Measurements from ENCODE around the gene SIGLEC6.
"Not testable (repeated sequence)": the region's sequence is repeated elsewhere in the genome, so short reads cannot be mapped to it uniquely, and the experiment has no call there.

The SIGLEC6 gene

GRCh38 chr19:51508059-51508733, 23.3 kb downstream of the SIGLEC6 start:
- DNase-seq = no peak

DNA sequence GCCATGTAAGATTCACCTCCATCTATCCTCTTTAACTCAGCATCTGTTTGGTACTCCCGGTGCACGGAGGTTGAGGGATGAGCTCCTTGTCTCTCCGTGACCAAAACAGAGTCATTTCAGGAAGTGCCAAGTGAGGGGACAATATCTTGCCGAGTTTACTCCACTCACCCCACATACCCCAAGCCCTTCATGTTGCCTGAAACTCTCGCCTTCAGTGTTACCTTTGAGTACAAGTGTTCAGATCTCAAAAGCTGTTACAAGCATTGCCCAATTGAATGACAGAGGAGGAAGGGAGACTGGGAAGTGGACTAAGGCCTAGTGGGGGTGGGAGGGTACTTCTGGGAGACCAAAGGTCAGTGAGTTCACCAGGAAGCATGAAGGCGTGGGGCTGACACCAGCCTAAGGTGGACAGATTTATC, 23.8 kb downstream of the SIGLEC6 start:
- no peak for DNase-seq

DNA sequence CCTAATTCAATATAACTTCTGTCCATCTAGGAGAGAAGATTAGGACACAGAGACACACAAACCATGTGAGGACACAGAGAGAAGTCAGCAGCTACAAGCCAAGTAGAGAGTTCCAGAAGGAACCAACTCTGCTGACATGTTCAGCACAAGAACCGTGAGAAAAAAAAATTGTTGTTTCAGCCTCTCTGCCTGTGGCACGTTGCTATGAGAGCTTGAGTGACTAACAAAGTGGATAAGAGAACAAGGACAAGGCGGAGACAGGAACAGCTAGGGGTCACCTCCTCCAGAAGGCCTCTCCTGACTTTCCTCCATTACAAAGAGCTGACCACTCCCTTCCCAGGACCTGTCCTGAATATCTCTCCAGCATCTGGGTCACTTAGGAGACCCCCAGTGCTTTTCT, 24.3 kb downstream of the SIGLEC6 start:
- DNase-seq = no peak

DNA sequence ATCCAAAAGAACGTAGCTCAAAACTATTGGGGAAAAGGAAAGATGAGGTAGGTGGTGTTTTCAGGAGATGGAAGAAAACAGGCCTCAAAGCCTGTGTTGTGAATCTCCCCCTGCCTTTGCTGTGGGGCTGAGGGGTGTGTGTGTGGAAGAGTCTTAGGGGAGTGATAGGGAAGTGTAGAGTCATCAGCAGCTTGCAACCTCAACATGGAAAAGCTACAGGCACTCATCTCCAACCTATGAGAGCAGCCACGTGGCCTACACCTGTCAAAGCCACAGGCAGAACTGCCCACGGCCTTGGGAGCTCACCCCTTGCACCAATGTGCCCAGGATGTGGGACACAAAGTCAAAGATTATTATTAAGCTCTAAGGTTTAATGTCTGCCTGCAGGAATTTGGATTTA, 25.6 kb downstream of the SIGLEC6 start:
- DNase-seq = no peak

DNA sequence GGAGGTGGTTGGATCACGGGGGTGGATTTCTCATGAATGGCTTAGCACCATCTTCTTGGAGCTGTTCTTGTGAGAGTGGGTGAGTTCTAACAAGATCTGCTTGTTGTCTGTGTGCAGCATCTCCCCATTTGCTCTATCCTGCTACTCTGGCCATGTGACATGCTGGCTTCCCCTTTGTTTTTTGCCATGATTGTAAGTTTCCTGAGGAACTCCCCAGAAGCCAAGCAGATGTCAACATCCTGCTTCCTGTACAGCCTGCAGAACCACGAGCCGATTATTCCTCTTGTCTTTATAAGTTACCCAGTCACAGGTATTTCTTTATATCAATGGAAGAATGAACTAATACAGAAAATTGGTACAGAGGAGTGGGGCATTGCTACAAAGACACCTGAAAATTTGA, 27.6 kb downstream of the SIGLEC6 start:
- DNase-seq = no peak

DNA sequence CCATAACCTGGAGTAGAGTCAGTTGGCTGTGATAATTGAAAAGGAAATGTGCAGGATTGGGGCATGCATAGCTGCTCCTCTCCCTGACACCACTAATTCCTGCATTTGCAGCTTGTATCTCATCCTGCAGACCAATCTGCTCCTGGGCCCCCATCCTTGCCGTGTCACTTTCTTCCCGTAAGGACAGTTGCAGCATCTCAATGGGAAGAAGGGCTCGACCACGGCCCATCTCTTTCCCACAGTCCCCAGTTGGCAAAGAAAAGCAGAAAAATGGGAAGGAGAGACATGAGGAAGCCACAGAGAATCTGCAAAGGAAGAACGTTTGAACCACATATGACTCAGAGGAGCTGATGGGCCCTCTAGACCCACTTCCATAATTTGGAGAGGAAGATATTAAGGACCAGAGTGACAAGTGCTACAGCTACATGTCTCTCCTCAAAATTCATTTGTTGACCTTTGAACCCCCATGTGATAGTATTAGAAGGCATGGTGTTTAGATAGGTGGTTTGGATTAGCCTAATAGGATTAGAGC, 28.1 kb downstream of the SIGLEC6 start:
- DNase-seq = no peak

- no peak for DNase-seq
Measured at GRCh38 chr19:51501594-51502263, 29.7 kb downstream of the SIGLEC6 start, which contains the start of gene SIGLEC12. Gene SIGLEC12 (minus strand): TSS chr19:51501800. CDS start chr19:51501733, 67 bp downstream.

- DNase-seq = not testable (repeated sequence)
Measured at GRCh38 chr19:51500931-51501330, 30.5 kb downstream of the SIGLEC6 start.

GRCh38 chr19:51497666-51498065, 33.8 kb downstream of the SIGLEC6 start:
- DNase-seq = no peak

DNA sequence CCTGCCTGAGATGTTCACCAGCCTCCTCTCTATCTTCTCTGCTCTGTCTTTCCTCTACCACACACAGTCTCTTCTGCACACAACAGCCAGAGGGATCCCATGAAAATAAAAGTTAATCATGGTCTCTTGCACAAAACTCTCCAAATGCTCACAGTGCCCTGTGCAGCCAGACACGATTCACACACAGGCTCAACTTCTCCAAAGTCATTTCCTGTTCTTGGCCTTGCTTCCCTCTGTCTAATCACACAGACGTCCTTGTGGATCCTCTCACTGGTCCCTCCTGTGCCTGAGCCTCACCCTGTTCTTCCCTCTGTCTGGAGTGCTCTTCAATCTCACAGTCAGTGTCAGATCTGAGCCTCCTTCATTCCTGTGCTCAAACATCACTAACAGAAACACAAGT, 37.7 kb downstream of the SIGLEC6 start:
- DNase-seq = no peak

DNA sequence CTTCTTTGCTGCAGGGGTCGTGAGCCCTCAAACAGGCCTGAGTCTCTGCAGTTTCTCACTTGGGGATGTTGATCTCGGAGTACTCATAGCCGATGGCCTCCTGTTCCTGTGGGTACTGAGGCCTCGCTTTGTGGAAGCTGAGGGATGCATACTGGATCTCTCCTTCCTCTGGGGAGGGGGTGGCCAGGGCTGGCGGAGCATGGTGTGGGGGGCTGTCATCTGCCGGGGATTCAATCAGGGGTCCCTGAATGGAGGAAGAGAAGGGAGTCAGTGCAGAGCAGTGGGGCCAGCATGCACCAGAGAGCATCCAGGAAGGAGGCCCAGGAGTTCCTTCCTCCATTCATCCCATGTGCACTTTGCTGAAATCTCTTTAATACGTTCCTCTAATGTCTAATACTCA, 39.9 kb downstream of the SIGLEC6 start:
- no peak for DNase-seq

DNA sequence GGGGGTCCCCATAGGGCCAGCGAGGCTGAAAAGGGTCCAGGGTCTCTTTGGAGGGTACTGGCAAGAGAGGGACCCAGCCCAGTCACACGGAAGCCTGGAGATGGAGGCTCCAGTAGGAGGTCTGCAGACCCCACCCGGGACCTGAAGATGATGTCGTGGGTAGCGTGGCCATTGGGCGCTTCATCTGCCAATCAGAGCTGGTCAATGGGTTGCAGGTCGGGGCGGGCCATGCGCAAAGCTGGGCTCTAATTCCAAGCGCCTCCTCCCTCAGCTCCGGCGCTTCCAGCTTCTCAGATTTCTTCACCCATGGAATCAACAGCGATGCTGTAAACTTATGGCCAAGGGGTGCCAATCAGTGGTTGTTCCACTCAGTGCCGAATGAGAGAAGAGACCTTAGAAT, 40.8 kb downstream of the SIGLEC6 start:
- DNase-seq = no peak

DNA sequence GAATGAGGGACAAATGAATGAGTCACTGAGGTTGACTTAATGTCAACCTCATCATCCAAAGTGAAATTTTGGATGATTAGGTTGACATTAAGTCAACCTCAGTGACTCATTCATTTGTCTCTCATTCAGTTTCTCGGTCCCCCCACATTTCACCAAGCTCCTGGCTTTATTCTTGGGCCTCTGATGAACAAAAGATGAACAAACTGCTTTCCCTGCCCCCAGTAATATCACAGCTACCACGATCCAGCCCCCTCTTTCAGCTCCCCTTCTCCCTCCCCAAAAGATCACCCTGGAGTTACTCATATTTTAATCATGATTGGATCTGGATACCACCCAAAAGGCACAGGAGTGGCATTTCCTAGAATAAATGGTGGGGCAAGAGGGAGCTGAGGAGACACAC, 42.4 kb downstream of the SIGLEC6 start:
- DNase-seq = no peak

GRCh38 chr19:51488491-51488890, 43.0 kb downstream of the SIGLEC6 start:
- no peak for DNase-seq

GRCh38 chr19:51485960-51486660, 45.4 kb downstream of the SIGLEC6 start:
- DNase-seq = no peak

- DNase-seq = no peak
Measured at GRCh38 chr19:51480590-51480989, 50.9 kb downstream of the SIGLEC6 start.

DNA sequence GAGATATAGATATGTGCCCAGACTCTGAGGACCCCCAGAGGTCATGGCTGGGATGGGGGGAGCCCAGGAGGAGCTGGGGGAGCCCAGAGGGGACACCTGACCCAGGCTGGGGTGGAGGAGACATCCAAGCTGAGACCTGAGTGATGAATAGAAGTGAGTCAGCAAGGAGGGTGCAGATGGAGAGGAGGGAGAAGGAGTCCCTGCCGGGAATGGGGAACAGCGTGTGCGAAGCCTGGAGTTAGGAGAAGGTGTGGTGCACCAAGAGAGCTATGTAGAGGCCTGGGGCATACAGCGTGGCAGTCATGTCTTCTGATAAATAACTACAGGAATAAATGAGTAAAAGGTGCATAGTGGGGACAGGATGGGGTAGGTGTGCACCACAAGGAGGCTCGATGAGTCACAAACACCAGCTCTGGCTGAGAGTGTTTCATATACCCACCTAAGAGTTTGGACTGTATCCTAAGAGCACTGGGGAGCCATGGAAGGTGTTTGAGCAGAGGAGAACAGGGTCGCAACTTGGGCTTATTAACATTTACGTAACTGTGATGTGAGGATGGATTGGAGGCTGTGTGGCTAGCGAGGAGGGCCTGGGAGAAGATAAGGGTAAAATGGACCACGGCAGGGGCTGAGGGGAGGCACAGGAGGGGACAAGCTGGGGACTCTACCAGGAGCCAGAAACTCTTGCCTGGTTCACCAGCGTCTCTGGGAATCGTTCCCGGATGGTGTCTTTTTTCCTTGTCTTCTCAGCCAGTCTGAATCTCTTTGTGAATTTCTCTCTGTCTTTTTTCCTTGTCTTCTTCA, 51.7 kb downstream of the SIGLEC6 start:
- DNase-seq = no peak

- no peak for DNase-seq
Measured at GRCh38 chr19:51478381-51479234, 52.9 kb downstream of the SIGLEC6 start, which contains the start of gene CEACAM18. Gene CEACAM18 (plus strand): TSS chr19:51478539.

DNA sequence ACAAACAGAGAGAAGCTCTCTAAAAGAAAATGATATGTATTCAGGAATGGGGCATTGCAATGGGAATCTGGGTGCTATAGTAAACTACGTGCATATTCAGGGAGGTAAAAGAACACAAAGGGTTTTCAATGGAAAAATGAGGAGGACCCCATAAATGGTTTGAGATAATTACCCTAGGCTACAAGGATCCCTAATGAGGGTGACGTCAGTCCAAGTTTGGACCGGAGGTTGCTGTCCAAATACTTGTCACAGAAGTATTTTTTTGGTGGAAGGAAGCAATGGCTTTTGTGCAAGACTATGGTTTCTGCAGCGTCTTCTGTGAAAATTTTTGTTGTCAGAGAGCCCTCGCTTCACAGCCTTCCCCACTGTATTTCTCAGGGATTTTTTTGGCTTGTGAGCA, 54.1 kb downstream of the SIGLEC6 start:
- DNase-seq = no peak

DNA sequence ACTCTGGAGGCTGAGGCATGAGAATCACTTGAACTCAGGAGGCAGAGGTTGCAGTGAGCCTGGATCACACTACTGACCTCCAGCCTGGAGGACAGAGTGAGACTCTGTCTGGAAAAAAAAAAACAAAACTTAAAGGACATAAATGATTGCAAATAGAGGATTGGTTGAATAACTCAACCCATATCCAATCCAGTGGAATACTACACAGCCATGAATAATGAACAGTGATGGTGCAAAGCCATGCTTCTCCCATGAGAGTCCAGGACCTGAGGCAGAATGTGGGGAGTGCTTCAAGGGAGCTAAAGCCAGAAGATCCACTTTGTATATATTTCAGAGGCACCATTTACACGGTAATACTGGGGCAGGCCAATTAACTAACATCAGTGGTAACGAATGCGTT, 55.3 kb downstream of the SIGLEC6 start:
- no peak for DNase-seq

DNA sequence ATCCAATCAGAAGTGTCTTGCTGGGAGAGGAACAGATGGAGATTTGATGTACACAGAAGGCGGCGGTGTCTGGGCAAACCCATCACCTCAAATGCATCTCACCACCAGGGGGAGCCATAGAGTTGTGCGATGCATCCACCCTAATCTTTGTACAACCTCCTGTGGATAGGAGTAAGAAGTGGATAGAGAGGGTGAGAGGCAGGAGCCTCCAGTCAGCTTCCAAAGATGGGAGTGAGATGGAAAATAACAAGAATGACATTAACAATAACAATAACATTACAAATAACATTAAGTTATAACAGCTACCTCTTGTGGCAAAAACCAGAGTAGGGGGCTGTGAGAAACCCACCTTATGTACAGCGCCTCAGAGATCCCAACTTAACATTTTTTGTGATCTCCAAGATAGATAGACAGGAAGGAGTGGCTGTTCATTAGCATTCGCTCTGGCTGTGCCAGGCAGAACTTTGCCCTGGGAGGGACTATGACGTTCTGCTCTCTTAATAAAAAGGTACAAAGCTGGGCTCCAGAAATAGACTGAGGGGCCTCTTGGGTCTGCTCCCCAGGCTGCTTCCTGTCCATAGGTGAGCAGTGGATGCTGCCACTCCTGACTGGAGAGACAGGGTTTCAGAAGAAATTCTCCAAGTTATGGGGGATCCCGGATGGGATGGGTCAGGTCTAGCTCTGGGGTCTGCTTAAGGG, 58.3 kb downstream of the SIGLEC6 start:
- peak; percentile 71 for DNase-seq

Measured in CD4-positive, alpha-beta T cell treated with Interleukin-4 for 4 hours (primary cell).